ENCODE data around the gene DYNC1I1.

DNA sequence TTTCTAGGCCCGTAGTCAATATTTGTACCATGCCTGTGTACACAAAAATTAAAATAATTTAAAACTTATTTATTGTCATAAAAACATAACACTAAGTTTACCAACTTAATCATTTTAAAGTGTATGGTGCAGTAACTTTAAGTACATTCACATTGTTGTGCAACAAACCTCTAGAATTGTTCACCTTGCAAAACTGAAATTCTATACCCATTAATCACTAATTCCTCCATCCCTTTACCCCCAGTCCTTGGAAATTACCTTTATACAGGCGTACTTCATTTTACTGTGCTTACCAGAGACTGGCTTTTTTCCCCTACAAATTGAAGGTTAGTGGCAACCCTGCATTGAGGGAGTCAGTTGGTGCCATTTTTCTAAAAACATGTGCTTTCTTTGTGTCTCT is 6.3 kb upstream of the DYNC1I1 start:
- TF ChIP-seq, protein P1, sequence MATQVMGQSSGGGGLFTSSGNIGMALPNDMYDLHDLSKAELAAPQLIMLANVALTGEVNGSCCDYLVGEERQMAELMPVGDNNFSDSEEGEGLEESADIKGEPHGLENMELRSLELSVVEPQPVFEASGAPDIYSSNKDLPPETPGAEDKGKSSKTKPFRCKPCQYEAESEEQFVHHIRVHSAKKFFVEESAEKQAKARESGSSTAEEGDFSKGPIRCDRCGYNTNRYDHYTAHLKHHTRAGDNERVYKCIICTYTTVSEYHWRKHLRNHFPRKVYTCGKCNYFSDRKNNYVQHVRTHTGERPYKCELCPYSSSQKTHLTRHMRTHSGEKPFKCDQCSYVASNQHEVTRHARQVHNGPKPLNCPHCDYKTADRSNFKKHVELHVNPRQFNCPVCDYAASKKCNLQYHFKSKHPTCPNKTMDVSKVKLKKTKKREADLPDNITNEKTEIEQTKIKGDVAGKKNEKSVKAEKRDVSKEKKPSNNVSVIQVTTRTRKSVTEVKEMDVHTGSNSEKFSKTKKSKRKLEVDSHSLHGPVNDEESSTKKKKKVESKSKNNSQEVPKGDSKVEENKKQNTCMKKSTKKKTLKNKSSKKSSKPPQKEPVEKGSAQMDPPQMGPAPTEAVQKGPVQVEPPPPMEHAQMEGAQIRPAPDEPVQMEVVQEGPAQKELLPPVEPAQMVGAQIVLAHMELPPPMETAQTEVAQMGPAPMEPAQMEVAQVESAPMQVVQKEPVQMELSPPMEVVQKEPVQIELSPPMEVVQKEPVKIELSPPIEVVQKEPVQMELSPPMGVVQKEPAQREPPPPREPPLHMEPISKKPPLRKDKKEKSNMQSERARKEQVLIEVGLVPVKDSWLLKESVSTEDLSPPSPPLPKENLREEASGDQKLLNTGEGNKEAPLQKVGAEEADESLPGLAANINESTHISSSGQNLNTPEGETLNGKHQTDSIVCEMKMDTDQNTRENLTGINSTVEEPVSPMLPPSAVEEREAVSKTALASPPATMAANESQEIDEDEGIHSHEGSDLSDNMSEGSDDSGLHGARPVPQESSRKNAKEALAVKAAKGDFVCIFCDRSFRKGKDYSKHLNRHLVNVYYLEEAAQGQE (IDR thresholded peaks at IDR 0.05; ENCODE audit: unreplicated experiment) = no peak
- no peak for TF ChIP-seq CTCF (conservative IDR thresholded peaks at IDR 0.05; ENCODE audit: low read depth in 2 of 2)
- TF ChIP-seq EZH2phosphoT487 (IDR thresholded peaks at IDR 0.05; ENCODE audit: unreplicated experiment) = no peak
- TF ChIP-seq POLR2AphosphoS5 (IDR thresholded peaks at IDR 0.05; ENCODE audit: low read depth) = no peak
- TF ChIP-seq CREB1 (CRISPR knock-in tag; IDR thresholded peaks at IDR 0.05; ENCODE audit: low read depth) = no peak
- no peak for TF ChIP-seq STAT1 (IDR thresholded peaks at IDR 0.05; ENCODE audit: unreplicated experiment)
- no peak for TF ChIP-seq EZH2 (IDR thresholded peaks at IDR 0.05; ENCODE audit: low read depth, unreplicated experiment)
- no peak for TF ChIP-seq ZNF331 (CRISPR knock-in tag; IDR thresholded peaks at IDR 0.05; ENCODE audit: low read depth)
- TF ChIP-seq JUNB (IDR thresholded peaks at IDR 0.05; ENCODE audit: unreplicated experiment) = no peak
- no peak for TF ChIP-seq ETS1 (IDR thresholded peaks at IDR 0.05)
- TF ChIP-seq ZNF462 (CRISPR knock-in tag; IDR thresholded peaks at IDR 0.05) = no peak

Data from GM23338 (cell line).